HCT116 (cell line): Measurements from ENCODE around the gene DIS3L2. TPM values are rescaled to one million over a fixed set of nuclear protein-coding genes. Genes with fewer than 3 reads are reported as not detected.

Experiments used
- ATAC-seq: fragments of 200-7000 bp; cut with Tn5 transposase; 2 replicates; pipeline ENCODE4 v1.9.1; 2020; ENCODE audit warnings: mild to moderate bottlenecking, moderate library complexity
- BruUV-seq: library from RNA; stranded (reverse); fragments of 400-500 nt; replicated peaks from 2 replicates; lab custom pipeline; 2021; lab: Mats Ljungman, UMichigan
- CTCF ChIA-PET: fragments of 300-600 bp; sonication (Branson Sonifier 250); formaldehyde crosslinking; loops from one replicate; lab custom pipeline; 2021; ENCODE audit warnings: antibody characterized with exemption; lab: Charles Lee
- POLR2A ChIA-PET: fragments of 300-600, 350-600 bp; sonication (Branson Sonifier 250); formaldehyde crosslinking; loops from one replicate; lab custom pipeline; 2021; ENCODE audit warnings: antibody characterized with exemption; lab: Charles Lee
- RAD21 ChIA-PET, 2 experiments: fragments of 300-600 bp; sonication (Branson Sonifier 250); formaldehyde crosslinking; loops; one replicate each; lab custom pipeline; 2023; ENCODE audit warnings: low total read pairs in 2 of 2; ENCODE audit not compliant: uncharacterized antibody in 2 of 2, unreplicated experiment in 2 of 2, low non-redundant PET in 1 of 2; lab: Charles Lee
- DNase-seq: peaks from one replicate; pipeline ENCODE4 v3.0.0-alpha.2; 2010; ENCODE audit warnings: low read depth, low spot score
- H2AFZ ChIP-seq: fragments of 200-600 bp; shearing (Covaris generic), sonication (generic); 2 replicates; pipeline ENCODE4 v1.6.1; 2017; ENCODE audit warnings: low read depth, mixed run types, mixed read lengths, antibody characterized with exemption, low read length; ENCODE audit not compliant: poor library complexity, severe bottlenecking
- H3K27ac ChIP-seq: 2 replicates; pipeline ENCODE4 v1.5.1; 2012; ENCODE audit warnings: low read depth, low read length
- H3K27me3 ChIP-seq: fragments of 200-600 bp; sonication (generic); 2 replicates; pipeline ENCODE4 v1.6.1; 2016; ENCODE audit warnings: mixed run types, low read length, mixed read lengths; ENCODE audit not compliant: insufficient read depth
- H3K36me3 ChIP-seq, 2 experiments: fragments of 200-500 bp in 1 of 2; fragments of 200-600 bp in 1 of 2; sonication (Bioruptor generic) in 1 of 2; sonication (generic) in 1 of 2; 2 replicates each; pipeline versions ENCODE4 v1.5.1 to v1.6.1; 2014 to 2016; ENCODE audit warnings: low read length in 2 of 2, inconsistent platforms in 1 of 2, mixed read lengths in 1 of 2, mixed run types in 1 of 2; ENCODE audit not compliant: insufficient read depth in 2 of 2, control insufficient read depth in 1 of 2
- H3K4me1 ChIP-seq, 2 experiments: fragments of 200-600 bp in 1 of 2; sonication (generic) in 1 of 2; 2 replicates each; pipeline versions ENCODE4 v1.5.1 to v1.6.1; 2012 to 2017; ENCODE audit warnings: low read length in 2 of 2, inconsistent platforms in 1 of 2, mild to moderate bottlenecking in 1 of 2, mixed read lengths in 1 of 2, mixed run types in 1 of 2, moderate library complexity in 1 of 2; ENCODE audit not compliant: insufficient read depth in 2 of 2, control insufficient read depth in 1 of 2
- H3K4me2 ChIP-seq: fragments of 200-600 bp; sonication (generic); 2 replicates; pipeline ENCODE4 v1.6.1; 2017; ENCODE audit warnings: mixed run types, low read length, mixed read lengths
- H3K4me3 ChIP-seq, 2 experiments: fragments of 200-600 bp in 1 of 2; sonication (generic) in 1 of 2; replicated peaks in 1 of 2; 2 replicates each; pipeline ENCODE4 v1.5.1; 2011 to 2016; ENCODE audit warnings: low read length in 2 of 2, control low read depth in 1 of 2, low read depth in 1 of 2, mild to moderate bottlenecking in 1 of 2, mixed read lengths in 1 of 2, mixed run types in 1 of 2
- H3K79me2 ChIP-seq: fragments of 200-600 bp; sonication (generic); 2 replicates; pipeline ENCODE4 v1.6.1; 2017; ENCODE audit warnings: mild to moderate bottlenecking, mixed run types, low read length, moderate library complexity, mixed read lengths; ENCODE audit not compliant: insufficient read depth
- H3K9ac ChIP-seq: fragments of 200-600 bp; sonication (generic); 2 replicates; pipeline ENCODE4 v1.6.1; 2016; ENCODE audit warnings: low read length, mixed read lengths
- H3K9me2 ChIP-seq: fragments of 200-600 bp; sonication (generic), shearing (Covaris generic); 2 replicates; pipeline ENCODE4 v1.6.1; 2017; ENCODE audit warnings: mixed run types, mild to moderate bottlenecking, moderate library complexity; ENCODE audit not compliant: insufficient read depth
- H3K9me3 ChIP-seq, 2 experiments: fragments of 200-500 bp in 1 of 2; fragments of 200-600 bp in 1 of 2; sonication (Bioruptor generic) in 1 of 2; sonication (generic) in 1 of 2; 2 replicates each; pipeline ENCODE4 v1.6.1; 2014 to 2017; ENCODE audit warnings: low read length in 2 of 2, mixed read lengths in 2 of 2, inconsistent platforms in 1 of 2, low read depth in 1 of 2, mild to moderate bottlenecking in 1 of 2, mixed run types in 1 of 2, moderate library complexity in 1 of 2; ENCODE audit not compliant: control insufficient read depth in 1 of 2, insufficient read depth in 1 of 2
- H4K20me1 ChIP-seq: fragments of 200-600 bp; sonication (generic), shearing (Covaris generic); 2 replicates; pipeline ENCODE4 v1.6.1; 2017; ENCODE audit warnings: mixed run types, mild to moderate bottlenecking, moderate library complexity; ENCODE audit not compliant: insufficient read depth
- CBX3 ChIP-seq: IDR thresholded peaks from 2 replicates; pipeline ENCODE4 v1.6.1; 2012; ENCODE audit warnings: low read depth
- EGR1 ChIP-seq: IDR thresholded peaks from 2 replicates; pipeline ENCODE4 v1.6.1; 2012; ENCODE audit warnings: low read depth
- EZH2phosphoT487 ChIP-seq: fragments of 200-600 bp; IDR thresholded peaks from 2 replicates; pipeline ENCODE4 v1.6.1; 2018; ENCODE audit warnings: antibody characterized with exemption, borderline replicate concordance
- FOSL1 ChIP-seq: IDR thresholded peaks from 2 replicates; pipeline ENCODE4 v1.6.1; 2012; ENCODE audit warnings: low read depth
- JUND ChIP-seq: IDR thresholded peaks from 2 replicates; pipeline ENCODE4 v1.6.1; 2012
- MAX ChIP-seq: IDR thresholded peaks from 2 replicates; pipeline ENCODE4 v1.6.1; 2012
- POLR2A ChIP-seq: IDR thresholded peaks from 2 replicates; pipeline ENCODE4 v1.7.0; 2011; ENCODE audit warnings: borderline replicate concordance; ENCODE audit not compliant: insufficient read depth, insufficient read length; ENCODE audit errors: extremely low read depth
- RAD21 ChIP-seq: IDR thresholded peaks from 2 replicates; pipeline ENCODE4 v1.6.1; 2012; ENCODE audit warnings: low read depth, mild to moderate bottlenecking
- SP1 ChIP-seq: IDR thresholded peaks from 2 replicates; pipeline ENCODE4 v1.6.1; 2012; ENCODE audit warnings: low read depth
- SRF ChIP-seq: IDR thresholded peaks from 2 replicates; pipeline ENCODE4 v1.6.1; 2012; ENCODE audit warnings: low read depth
- ZNF274 ChIP-seq: fragments of 200-500 bp; sonication (Bioruptor generic); IDR thresholded peaks from 2 replicates; pipeline ENCODE4 v1.6.1; 2014; ENCODE audit warnings: mild to moderate bottlenecking, low read depth, low read length, inconsistent platforms
- intact Hi-C: fragments of 100-400 bp; cut with micrococcal nuclease; formaldehyde crosslinking; loops from 2 replicates; pipeline ENCODE4 v1.10.0; 2022
- total RNA-seq: library from RNA; stranded (reverse); gene quantifications from one replicate; pipeline ENCODE4 v1.2.1, GENCODE V29; 2021; ENCODE audit not compliant: unreplicated experiment
- TF ChIP-seq, protein P1 (sequence below): IDR thresholded peaks from 2 replicates; pipeline ENCODE4 v1.6.1; 2012
- TF ChIP-seq, protein P2 (sequence below), 3 experiments: fragments of 200-600 bp in 1 of 3; sonication (generic) in 1 of 3; IDR thresholded peaks in 2 of 3; conservative IDR thresholded peaks in 1 of 3; 2 replicates each; pipeline ENCODE4 v1.5.1; 2012 to 2017; ENCODE audit warnings: low read depth in 2 of 3, low read length in 2 of 3, antibody characterized with exemption in 1 of 3, borderline replicate concordance in 1 of 3, control low read depth in 1 of 3, mild to moderate bottlenecking in 1 of 3, mixed read lengths in 1 of 3, mixed run types in 1 of 3, moderate library complexity in 1 of 3; ENCODE audit not compliant: insufficient read depth in 1 of 3
- TF ChIP-seq, protein P3 (sequence below): IDR thresholded peaks from 2 replicates; pipeline ENCODE4 v1.6.1; 2011; ENCODE audit warnings: mild to moderate bottlenecking, low read length, moderate library complexity; ENCODE audit not compliant: insufficient replicate concordance; ENCODE audit errors: extremely low read depth

Gene DIS3L2
- total RNA-seq, 1 experiment from 2014 or later: 42.5 TPM

DNA sequence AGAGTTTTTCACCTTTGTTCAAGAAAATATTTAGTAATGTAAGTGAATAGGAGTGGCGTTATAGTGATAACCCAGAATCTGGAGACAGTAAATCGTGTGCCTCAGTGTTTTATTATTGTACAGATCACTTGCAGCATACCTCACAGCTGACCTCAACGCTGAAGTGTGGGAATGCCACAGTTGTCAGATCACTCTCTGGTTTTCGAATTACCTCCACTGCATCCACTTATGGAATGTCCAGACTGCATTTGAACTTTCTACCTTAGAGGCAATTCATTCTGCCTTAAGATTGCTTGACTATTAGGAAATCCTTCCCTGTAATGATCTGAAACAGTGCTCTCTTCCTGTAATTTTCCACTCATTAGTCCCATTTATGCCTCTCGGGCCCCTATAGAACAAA is 252.5 kb downstream of the DIS3L2 start:
- Histone ChIP-seq H3K9ac (no peak overlapping the region), H3K27ac (no peak overlapping the region), H3K79me2 (no peaks in the 10 kb centered on the region), H3K4me3 (no peak overlapping the region), H2AFZ (no peak overlapping the region), H3K4me2 (no peak overlapping the region), H3K9me2 (no peaks in the 10 kb centered on the region), H3K27me3 (no peaks in the 10 kb centered on the region), H4K20me1 (no peaks in the 10 kb centered on the region), H3K36me3 (0 out of 4 replicates have a peak, but pooled peaks cover 0 to 4% of the 10 kb centered on the region in 2 experiments), H3K9me3 (no peaks in the 10 kb centered on the region), H3K4me1 (no peaks in the 10 kb centered on the region)
- TF ChIP-seq, protein P1, sequence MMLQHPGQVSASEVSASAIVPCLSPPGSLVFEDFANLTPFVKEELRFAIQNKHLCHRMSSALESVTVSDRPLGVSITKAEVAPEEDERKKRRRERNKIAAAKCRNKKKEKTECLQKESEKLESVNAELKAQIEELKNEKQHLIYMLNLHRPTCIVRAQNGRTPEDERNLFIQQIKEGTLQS: no peak
- TF ChIP-seq, protein P2, sequence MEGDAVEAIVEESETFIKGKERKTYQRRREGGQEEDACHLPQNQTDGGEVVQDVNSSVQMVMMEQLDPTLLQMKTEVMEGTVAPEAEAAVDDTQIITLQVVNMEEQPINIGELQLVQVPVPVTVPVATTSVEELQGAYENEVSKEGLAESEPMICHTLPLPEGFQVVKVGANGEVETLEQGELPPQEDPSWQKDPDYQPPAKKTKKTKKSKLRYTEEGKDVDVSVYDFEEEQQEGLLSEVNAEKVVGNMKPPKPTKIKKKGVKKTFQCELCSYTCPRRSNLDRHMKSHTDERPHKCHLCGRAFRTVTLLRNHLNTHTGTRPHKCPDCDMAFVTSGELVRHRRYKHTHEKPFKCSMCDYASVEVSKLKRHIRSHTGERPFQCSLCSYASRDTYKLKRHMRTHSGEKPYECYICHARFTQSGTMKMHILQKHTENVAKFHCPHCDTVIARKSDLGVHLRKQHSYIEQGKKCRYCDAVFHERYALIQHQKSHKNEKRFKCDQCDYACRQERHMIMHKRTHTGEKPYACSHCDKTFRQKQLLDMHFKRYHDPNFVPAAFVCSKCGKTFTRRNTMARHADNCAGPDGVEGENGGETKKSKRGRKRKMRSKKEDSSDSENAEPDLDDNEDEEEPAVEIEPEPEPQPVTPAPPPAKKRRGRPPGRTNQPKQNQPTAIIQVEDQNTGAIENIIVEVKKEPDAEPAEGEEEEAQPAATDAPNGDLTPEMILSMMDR (IDR thresholded peaks at IDR 0.05 in 2 of 3, conservative IDR thresholded peaks at IDR 0.05 in 1 of 3; ENCODE audit: borderline replicate concordance in 1 of 3, insufficient read depth in 1 of 3, low read depth in 2 of 3, low read length in 2 of 3): no peak
- TF ChIP-seq ZNF274: no peak
- no peak for TF ChIP-seq POLR2A
- no peak for TF ChIP-seq SP1
- no peak for TF ChIP-seq EZH2phosphoT487
- TF ChIP-seq CBX3: no peak
- no peak for TF ChIP-seq FOSL1
- TF ChIP-seq, protein P3, sequence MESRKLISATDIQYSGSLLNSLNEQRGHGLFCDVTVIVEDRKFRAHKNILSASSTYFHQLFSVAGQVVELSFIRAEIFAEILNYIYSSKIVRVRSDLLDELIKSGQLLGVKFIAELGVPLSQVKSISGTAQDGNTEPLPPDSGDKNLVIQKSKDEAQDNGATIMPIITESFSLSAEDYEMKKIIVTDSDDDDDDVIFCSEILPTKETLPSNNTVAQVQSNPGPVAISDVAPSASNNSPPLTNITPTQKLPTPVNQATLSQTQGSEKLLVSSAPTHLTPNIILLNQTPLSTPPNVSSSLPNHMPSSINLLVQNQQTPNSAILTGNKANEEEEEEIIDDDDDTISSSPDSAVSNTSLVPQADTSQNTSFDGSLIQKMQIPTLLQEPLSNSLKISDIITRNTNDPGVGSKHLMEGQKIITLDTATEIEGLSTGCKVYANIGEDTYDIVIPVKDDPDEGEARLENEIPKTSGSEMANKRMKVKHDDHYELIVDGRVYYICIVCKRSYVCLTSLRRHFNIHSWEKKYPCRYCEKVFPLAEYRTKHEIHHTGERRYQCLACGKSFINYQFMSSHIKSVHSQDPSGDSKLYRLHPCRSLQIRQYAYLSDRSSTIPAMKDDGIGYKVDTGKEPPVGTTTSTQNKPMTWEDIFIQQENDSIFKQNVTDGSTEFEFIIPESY: no peak
- no peak for TF ChIP-seq JUND
- TF ChIP-seq RAD21: no peak
- no peak for TF ChIP-seq SRF
- TF ChIP-seq EGR1: no peak
- TF ChIP-seq MAX: no peak
- ATAC-seq (no peak), DNase-seq (no peak)
- intact Hi-C loops: no loop called here
- CTCF ChIA-PET: no interaction called here
- BruUV-seq: no TSS peak
- POLR2A ChIA-PET: no interaction called here
- RAD21 ChIA-PET: no interaction called here
